GM12874 (cell line): ENCODE measurements around the gene DNAJC1.

Experiments
- CTCF ChIP-seq: IDR thresholded peaks from 2 replicates; pipeline ENCODE4 v1.5.1; 2011; ENCODE audit warnings: low read depth, mild to moderate bottlenecking, control low read depth, low read length, moderate library complexity; ENCODE audit not compliant: insufficient read depth

Gene DNAJC1

GRCh38 chr10:22003177-22003963 lies at the start of gene DNAJC1:
DNAJC1 (minus strand) TSS chr10:22003730; CDS start chr10:22003434, 296 bp downstream.
- no peak for TF ChIP-seq CTCF

GRCh38 chr10:22053048-22053447 lies 49.5 kb upstream of the DNAJC1 start:
- TF ChIP-seq CTCF = no peak

GRCh38 chr10:22049635-22050034 lies 46.1 kb upstream of the DNAJC1 start:
- TF ChIP-seq CTCF = no peak

GRCh38 chr10:22047812-22048211 lies 44.3 kb upstream of the DNAJC1 start:
- no peak for TF ChIP-seq CTCF

GRCh38 chr10:22043327-22043633 lies 39.8 kb upstream of the DNAJC1 start:
- no peak for TF ChIP-seq CTCF

- TF ChIP-seq CTCF = no peak
Measured at GRCh38 chr10:22042557-22043326, 39.2 kb upstream of the DNAJC1 start.

- TF ChIP-seq CTCF = no peak
Measured at GRCh38 chr10:22034333-22034732, 30.8 kb upstream of the DNAJC1 start.
